ENCODE data around the gene MRPS18B. TPM values are rescaled to one million over a fixed set of nuclear protein-coding genes. Genes with fewer than 3 reads are reported as not detected.
A peak's percentile ranks its signal among the peaks of the same experiment; 100 is the strongest.

MRPS18B gene
- total and polyA plus RNA-seq, 2 of the 13 experiments (the other 11 are each of a cell fraction or from before 2014, with no cell fraction given), result 125 to 131 TPM

GRCh38 chr6:30654798-30655742 lies 37.4 kb downstream of the MRPS18B start (continued):
- no peak for TF ChIP-seq MXD3 (CRISPR knock-in tag; IDR thresholded peaks at IDR 0.05)
- TF ChIP-seq FOXO4 (CRISPR knock-in tag; conservative IDR thresholded peaks at IDR 0.05), result no peak
- TF ChIP-seq ZSCAN29 (CRISPR knock-in tag; conservative IDR thresholded peaks at IDR 0.05), result peak; percentile 97
- peak; percentile 99 for TF ChIP-seq HDAC1 (CRISPR knock-in tag; IDR thresholded peaks at IDR 0.05)
- peak; percentile 76 for TF ChIP-seq ZNF362 (CRISPR knock-in tag; IDR thresholded peaks at IDR 0.05; ENCODE audit: borderline replicate concordance)
- TF ChIP-seq HIC2 (CRISPR knock-in tag; IDR thresholded peaks at IDR 0.05; ENCODE audit: low read depth), result peak; percentile 88
- no peak for TF ChIP-seq ZNF713 (CRISPR knock-in tag; IDR thresholded peaks at IDR 0.05)
- TF ChIP-seq ZFP36L1 (CRISPR knock-in tag; IDR thresholded peaks at IDR 0.05), result no peak
- peak; percentile 77 for TF ChIP-seq ZHX1 (CRISPR knock-in tag; IDR thresholded peaks at IDR 0.05; ENCODE audit: low read depth)
- no peak for TF ChIP-seq ZNF850 (CRISPR knock-in tag; conservative IDR thresholded peaks at IDR 0.05)
- TF ChIP-seq ELK4 (CRISPR knock-in tag; IDR thresholded peaks at IDR 0.05; ENCODE audit: borderline replicate concordance), result no peak
- no peak for TF ChIP-seq SRSF9 (IDR thresholded peaks at IDR 0.05; ENCODE audit: borderline replicate concordance, insufficient read depth, low read depth, low read length, poor library complexity, severe bottlenecking)
- TF ChIP-seq HNF4A (CRISPR knock-in tag; IDR thresholded peaks at IDR 0.05), result peak; percentile 99
- peak; percentile 63; the same call in 1 of the 2 replicates for TF ChIP-seq PPARG (CRISPR knock-in tag; conservative IDR thresholded peaks at IDR 0.05)
- TF ChIP-seq ISL2 (CRISPR knock-in tag; IDR thresholded peaks at IDR 0.05), result peak; percentile 87
- TF ChIP-seq DMTF1 (CRISPR knock-in tag; IDR thresholded peaks at IDR 0.05), result no peak

Data from HepG2 (cell line).